ENCODE measurements around the gene RORB.
A peak's percentile ranks its signal among the peaks of the same experiment; 100 is the strongest.
"Not testable (repeated sequence)": the region's sequence is repeated elsewhere in the genome, so short reads cannot be mapped to it uniquely, and the experiment has no call there.

RORB gene

DNA sequence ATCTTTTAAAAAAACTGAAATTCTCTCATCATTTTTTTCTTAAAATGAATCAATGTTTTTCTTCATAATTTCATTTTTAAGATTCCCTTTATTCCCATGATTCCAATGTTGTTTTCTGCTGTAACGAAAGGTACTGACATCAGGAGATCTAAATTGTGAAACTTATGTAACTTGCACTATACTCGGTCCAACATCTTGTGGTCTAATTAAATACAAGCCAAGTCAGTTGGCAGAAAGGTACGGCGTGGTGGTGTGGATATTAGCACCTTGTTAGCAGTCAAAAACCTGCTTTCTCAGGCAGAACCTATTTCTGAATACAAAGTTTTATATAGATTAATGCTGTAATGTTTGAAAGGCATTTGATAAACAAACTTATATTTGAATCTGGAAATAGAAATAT, 20.1 kb downstream of the RORB start:
- DNase-seq, result no peak

DNA sequence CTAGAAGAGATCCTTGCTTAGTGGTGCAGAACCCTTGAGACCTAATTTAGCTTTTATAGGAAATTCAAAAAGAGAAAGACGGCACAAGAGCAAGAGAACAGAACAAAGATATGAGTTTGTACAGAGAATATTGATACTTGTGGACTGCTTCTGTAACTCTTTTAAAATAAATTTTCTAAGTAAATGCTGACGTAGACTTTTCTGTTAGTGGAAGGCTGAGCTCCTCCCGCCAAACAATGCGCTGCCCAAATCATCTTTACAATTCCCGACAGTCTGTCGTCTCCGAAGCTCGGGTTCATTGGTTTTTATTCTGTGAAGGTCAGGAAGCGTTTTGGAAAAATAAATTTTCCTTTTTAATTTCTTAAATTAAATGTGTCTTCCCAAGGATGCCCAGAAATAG, 22.3 kb downstream of the RORB start:
- no peak for DNase-seq

DNA sequence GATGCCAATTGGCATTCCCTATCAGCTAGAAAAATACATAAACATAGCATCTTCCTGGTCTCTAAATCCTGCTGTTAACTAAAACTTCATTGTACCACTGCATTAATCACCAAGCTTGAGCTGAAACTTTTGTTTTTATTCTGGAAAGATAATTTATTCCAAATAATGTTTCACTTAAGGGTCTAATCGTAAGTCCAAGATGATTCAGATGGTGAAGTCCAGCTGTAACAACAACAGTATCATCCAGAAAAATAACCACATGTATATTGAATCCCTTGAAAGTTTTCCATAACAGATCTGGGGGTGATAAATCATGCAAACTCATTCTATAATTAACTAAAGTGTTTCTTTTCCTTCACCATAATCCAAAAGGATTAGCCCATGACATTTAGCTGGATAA, 23.9 kb downstream of the RORB start:
- no peak for DNase-seq

DNA sequence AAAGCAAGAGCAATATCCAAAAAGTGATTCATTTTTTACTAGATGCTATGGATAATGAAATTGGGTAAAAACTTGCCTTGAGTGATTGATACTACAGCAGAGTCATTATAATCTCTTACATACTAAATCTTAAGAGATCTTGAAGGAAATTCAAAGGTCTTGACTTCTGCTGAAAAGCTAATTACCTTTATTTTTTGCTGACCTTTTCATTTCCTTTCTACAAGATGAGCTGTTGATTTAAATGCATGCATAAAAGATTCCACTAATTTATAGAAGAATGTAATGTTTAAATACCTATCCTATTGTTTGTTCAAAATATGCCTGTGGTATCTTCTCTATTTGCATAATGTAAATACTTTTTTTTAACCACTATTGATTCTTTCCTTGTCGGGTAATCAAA, 27.2 kb downstream of the RORB start:
- DNase-seq, result no peak

DNA sequence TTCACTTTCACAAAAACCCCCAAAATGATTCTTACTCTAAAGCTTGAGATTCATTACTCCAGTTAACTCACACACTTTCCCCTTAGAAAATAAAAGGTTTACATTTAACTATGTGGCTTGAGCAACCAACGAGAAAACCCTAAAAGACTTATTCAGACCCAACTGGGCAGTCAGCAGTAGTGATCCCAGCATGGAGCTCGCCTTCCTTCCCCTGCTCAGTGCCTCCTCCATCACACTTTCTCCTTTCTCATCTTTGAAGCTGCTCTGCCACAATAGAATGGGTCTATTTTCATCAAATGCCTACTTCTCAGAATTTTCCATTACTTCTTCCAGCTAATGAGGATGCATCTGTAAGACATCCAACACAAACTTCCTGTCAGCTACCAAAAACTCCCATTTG, 29.1 kb downstream of the RORB start:
- DNase-seq, result no peak

DNA sequence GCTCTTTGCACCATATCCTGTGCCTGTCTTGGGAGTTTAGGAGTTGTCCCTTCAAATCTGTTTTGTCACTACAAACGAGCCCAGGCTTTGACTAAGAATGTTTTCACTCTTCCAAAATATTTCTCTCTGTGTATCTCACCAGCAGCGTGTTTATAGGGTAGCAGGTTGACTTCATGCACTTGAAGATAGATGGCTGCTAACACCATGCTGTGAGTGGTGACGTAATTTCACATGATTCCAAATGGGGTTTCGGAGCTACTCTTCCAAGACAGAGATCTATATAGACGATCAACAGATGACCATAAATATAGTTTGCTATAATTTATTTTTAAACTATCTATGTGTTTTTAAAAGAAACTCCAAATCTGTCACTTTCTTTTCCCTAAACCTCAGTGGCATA, 30.6 kb downstream of the RORB start:
- no peak for DNase-seq

DNA sequence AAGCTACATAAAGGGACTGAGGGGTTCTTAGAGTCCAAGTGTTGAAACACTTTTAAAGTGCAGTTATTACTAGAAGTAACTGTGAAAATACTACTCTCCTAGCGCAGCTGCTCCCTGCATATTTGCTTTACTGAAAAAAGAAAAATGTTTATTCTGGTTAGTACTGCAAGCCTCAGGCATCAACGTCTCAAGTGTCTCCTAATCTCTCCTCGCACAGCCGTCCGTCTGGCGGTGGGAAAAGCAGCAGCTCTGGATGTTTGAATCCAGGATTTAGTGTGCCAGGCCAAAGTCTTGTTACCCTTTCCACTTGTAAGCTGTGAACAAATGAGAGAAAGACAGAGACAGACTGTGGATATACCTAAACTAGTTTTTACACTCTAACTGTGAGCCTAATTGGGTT, 31.1 kb downstream of the RORB start:
- DNase-seq, result no peak

DNA sequence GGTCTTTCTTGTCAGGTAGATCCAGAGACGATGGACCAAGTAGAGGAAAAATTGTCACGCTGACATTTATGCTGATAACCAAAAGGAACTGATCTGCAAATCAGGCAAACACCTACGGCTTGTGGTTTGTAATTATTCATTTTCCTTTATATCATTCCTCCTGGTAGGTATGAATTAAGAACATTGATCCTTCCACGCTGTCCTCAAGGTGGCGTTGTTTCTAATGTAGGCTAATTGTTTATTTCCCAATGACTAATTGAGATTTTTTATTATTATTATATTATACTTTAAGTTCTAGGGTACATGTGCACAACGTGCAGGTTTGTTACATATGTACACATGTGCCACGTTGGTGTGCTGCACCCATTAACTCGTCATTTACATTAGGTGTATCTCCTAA, 33.3 kb downstream of the RORB start:
- DNase-seq, result not testable (repeated sequence)

DNA sequence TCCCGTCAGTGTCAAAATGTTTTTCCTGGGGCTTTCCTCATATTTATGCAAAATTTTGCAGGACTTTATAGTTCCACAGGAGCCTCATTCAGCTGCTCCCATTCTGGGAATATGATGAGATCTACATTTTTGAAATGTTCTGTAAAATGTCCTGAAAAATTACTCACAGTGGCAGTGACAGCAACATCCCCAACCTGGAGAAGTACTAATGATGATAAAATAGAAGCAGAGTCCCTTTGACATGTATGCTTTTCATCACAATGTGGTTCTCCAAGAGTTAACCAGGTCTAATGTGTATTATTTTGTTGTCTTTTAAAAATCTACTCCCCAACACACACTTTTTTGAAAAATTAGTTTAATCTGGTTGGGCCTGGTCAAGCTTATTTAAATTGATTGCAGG, 36.1 kb downstream of the RORB start:
- DNase-seq, result no peak

DNA sequence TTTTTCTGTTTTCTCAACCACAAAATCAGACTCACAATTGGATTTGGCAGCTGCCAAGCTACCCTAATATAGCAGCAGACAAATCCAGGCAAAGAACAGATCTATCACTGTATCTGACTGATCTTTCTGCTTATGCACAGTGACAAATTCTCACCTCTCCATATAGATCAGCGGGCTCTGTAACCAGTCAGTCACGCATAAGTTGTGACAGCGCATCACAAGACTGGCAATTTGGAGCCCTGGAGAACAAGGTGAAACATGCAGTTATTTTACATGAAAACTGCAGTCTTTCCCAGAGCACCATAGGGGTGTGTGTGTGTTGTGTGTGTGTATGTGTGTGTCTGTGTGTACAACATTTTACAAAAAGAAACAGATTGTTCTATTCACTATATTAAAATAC, 37.7 kb downstream of the RORB start:
- peak; percentile 72 for DNase-seq

DNA sequence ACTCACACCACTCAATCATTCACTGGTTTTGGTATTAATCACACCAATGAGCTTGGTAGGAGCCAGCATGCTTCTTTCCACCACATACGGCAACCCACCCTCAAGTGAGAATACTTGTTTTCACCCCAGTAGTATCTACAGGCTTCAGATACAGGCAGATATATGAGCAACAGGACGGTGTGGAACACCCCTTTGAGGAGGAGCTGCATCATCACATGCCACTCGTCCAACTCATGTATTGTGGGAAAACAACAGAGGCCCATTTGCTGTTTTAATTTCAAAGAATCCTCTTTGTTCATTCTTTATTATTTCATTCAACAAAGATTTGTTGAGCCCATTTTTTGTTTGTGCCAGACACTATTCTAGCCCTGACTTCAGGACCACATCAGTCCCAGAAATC, 46.0 kb downstream of the RORB start:
- DNase-seq, result no peak

DNA sequence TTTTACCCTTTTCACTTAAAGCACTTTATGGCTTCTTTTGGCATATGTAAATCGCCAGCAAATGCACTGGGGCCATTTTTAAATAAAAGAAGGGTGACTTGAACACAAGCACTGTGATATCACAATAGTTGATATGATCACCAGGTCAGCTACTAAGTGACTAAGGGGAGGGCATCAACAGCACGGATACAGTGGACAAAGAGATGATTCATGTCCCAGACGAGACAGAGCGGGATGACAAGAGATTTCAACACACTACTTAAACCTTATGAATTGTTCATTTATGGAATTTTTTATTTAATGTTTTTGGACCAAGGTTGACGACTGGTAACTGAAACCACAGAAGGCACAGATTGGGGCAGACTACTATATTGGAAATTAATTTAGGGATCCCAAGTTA, 54.1 kb downstream of the RORB start:
- no peak for DNase-seq

DNA sequence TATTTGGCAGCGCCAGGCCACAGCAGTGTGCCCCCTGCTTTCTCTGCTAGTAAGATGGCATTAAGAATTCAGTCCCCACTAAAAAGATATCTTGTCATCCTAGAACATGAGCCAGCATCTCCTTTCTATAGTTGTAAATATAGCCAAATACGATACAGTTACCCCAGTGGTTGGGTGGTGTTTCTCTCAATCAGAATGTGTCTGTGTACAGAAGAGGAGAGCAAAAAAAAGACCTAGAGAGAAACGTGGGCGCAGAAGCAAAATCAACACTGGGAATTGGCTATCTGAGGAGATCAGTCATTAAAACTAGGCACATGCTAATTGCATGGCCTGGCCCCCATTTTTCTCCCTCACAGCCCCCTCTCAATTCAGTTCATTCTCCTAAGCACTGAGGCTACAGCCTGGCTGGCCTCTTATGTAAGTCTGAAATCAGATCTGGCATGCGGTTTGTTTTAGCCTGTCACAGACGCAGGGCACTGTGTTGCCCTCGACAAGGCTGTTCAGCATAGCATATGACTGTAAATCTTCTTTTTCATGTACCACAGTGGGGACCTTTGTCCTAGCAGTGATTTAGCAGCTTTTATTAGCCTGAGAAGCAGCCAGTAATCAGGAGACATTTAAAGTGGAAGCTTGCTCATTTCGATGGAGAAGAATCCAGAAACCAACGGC, 57.8 kb downstream of the RORB start:
- peak; percentile 48 for DNase-seq

DNA sequence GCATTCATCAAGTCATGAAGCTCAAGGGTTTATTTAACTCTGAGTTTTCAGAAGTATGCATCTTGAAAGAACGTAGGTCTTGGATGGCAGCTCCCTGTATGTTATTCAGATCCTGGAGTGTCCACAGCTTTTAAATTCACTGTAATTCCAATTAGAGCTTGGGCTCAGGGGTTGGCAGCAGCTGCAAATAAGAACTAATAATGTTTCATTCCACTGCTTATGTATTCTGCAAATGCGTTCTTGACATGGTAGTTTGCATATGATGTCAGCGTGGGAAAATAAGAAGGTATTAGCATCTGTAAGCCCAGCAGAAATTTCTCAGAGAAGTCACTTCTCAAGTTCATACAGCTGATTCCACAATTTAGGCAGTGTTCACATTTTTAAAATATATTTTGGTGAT, 58.4 kb downstream of the RORB start:
- DNase-seq, result peak; percentile 32

DNA sequence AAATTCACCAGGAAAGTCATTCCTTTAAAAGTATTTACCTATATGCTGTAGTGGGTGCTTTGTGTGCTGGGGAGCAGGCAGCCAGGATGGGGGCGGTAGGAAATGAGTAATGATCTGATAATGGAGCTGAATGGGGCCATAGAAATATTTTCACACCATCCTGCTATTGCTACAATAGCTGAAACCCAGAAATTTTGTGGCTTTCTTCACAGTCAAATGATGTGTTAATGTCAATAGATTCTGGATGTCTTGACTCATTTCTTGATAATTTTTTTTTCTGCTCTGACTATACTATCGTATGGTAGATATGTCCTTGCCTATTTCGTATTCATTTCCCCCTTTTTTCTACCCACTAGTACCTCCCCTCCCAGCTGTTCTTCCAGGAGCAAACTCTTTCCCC, 59.5 kb downstream of the RORB start:
- no peak for DNase-seq

DNA sequence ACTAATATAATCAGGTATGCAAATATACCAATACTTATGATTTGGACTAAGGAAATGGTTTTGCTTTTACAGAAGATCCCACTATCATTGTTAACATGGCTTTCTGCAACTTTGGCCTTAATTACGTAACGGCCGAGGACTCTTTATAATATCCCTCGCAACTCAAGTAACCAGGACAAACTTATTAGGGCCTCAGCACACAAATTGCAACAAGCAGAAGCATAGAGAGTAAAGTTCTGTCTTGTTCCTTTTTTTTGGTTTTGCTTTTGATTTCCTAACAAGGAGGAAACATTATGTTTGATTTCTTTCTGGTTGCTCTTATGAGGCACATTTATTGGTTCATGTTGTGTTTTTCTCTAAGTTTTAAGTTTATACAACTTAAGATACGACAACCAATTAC, 60.4 kb downstream of the RORB start:
- no peak for DNase-seq

DNA sequence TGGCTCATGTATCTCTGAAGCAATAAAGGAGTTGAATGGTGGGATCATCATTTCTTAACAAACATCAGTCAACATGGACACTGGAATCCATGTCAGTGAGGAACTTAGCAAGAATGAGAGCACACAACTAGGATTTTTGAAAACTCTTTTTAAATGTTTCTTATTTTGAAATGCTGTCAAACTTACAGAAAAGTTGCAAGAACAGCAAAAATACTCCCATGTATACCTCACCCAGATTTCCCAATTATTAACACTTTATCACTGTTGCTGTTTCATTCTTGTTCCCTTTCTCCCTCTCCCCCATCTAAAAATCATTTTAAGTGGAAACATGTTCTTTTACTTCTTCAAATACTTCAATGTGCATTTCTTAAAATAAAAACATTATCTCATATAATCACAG, 65.5 kb downstream of the RORB start:
- no peak for DNase-seq

DNA sequence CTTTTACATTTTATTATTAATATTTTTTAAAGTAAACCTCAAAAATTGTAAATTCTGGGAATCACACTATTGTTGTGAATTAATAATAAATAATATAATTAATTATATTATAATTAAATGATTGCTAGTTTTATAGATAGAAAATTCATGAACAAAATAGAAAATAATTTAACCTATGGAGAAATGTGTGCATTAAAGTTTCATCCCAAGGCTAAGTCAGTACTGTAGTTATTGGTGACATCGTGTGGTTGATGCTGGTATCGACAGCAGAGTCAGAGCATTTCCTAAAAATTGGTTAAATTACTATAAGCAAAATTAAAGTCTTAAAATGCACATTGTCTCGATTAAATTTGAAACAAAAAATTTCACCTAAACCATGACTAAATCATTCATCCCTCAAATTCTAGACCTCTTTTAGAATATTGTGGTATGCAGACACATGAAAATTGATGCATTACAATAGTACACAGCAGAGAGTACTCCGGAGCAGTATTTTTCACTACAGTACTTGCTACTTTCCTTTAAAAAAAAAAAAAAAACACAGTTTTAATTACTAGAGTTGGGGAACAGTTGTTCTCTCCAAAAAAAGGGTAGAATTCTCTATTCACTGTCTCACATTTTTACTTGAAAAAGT, 73.9 kb downstream of the RORB start:
- peak; percentile 66 for DNase-seq

DNA sequence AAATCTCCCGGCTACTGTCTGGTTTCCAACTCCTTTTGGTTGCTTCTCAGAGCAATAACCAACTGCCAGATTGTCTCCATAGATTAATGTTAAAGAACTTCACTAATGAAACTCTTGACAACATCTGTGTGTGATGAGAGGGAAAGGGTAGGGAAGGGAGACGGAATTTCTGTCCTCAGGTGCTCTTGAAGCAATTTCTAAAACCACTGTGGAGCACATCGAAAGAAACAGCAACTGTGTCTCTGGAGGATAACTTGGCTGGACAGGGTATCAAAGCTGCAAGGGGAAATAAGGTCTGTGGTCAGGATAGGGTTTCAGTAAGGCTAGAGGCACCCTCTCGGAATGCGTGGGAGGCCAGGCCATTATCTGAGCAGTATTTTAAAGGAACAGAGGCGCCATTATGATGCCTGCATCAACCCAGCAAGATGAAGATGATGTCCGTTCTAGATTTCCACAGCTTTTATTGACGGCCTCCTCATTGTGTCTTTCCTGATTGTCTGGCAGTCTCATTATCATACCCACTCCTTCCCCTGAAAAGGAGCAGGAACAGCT, 76.6 kb downstream of the RORB start:
- DNase-seq, result peak; percentile 71

DNA sequence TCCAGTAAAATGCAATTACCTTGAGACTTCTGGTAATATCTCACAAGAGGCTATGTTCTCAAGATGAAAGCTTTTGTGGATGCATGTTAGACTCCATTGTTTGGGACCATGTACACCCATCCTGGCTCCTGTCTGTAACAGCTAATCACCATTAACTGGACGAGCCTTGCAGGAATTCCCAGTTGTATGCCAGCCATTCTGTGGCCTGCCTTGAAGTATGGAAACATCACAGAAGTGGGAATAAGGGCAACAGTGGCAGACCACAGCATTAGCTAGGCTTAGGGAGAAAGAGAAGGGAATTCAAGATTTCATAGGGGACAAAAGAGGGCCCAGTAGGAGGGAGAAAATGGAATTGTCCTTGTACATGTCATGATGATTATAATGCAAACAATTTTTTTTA, 79.0 kb downstream of the RORB start:
- DNase-seq, result peak; percentile 27

DNA sequence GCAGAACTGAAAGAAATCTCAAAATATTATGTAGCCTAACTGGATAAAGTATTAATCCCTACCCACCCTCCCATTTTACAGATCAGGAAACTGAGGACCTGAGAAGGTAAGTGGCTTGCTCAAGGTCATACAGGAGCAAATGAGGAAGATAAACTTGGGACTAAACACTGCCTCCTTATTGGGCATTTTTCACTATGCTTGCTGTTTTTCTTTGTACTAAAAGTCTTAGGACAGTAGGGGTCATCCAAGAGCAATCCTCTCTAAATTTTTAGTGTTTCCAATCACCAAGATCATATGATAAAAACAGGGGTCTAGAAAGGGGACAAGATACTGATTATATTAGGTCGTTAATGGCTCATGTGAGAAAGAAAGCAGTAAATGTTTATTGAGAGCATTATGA, 80.8 kb downstream of the RORB start:
- DNase-seq, result no peak

DNA sequence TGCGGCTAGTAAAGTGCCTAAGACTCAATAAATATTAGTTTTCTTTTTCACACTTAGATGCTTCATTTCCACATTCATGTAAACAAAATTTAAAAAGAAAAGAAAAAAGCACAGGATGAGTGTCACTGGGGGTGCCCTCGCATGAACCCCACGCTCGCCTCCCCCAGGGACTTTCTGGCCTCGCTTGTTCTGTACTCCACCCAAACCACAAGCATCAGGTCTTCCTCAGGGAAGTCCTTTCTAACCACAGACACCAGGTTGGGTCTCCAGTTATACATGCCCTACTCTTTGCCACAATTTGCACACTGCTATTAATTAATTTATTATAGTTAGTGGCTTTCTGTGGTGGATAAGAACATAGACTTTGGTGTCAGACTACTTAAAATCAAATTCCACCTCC, 92.4 kb downstream of the RORB start:
- no peak for DNase-seq

DNA sequence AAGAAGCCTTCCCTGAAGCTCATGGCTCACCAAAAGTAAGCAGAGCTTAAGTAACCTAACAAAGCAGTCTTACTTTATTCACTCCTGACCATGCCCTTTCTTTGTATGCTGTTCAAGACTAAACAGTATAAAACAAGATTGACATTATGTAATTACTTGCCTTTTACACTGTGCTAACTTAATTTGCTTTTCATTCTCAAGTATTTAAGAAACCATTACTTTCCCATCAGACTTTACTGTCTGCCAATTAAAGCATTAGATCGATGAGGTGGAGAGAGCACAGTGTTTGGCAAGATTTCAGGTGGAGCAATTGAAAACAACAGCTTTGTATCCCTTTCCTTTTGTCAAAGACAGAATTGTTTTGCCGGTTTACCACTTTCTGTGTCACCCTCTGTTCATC, 98.2 kb downstream of the RORB start:
- no peak for DNase-seq

DNA sequence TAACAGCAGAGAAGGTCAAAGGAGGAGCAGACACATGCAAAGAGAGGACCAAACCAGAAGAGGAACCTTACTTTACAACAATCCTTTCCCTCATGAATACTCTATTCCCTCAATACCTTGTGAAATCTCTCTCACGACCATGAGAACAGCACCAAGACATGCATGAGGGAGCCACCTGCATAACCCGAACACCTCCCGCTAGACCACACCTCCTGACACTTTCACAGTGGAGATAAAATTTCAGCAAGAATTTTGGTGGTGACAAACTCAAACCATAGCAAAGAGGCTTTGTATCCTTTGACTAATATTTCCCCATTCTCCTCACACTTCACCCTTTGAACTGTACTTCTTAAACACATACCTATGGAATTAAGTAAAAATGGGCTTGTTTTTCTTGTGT, 101.7 kb downstream of the RORB start:
- no peak for DNase-seq

All from eye (tissue), 1 donor.